Measurements from ENCODE around the gene RIPK1. TPM values are rescaled to one million over a fixed set of nuclear protein-coding genes. Genes with fewer than 3 reads are reported as not detected.

Gene RIPK1
- total and polyA plus RNA-seq, 9 of the 15 experiments (the other 6 are each of a cell fraction or from before 2014, with no cell fraction given), result 3.8 to 24.9 (median 17.7) TPM

DNA sequence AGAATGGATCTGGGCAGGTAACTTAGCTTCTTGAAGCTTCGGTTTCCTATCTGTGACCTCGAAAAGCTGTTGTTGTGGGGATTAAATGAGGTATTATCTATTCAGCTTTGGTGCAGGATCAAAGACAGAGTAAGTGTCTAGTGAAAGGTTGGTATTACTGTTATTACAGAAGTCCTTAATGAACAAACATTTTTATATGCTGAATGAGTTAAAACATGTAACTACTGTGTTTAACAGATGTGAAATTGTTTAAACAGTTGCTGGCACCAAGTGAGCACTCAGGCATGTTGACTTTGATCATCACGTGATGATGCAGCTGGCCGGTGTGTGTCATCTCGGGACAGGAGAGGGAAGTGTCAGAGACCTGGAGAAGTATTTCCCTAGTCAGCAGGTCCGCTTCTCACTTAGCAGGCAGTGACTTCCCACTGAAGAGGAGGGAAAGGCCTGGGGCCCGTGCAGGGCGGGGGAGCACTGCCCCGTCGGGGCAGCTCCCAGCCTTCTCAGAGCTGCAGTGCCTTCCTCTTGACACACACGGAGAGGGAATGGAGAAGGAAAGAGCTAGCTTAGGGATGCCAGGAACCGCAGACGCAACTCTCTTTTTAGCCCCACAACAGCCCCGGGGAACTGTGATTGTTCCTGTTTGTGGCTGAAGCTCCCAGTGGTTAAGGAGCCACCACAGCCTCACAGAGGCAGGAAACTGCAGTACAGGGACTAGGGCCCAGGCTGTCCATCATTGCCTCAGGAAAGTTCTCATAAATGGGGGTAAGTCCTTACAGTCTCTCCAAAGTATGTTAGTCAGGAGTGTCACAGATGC is 71.0 kb downstream of the RIPK1 start (continued):
- TF ChIP-seq ZNF431 (CRISPR knock-in tag; IDR thresholded peaks at IDR 0.05) (no peak), ZBTB17 (CRISPR knock-in tag; IDR thresholded peaks at IDR 0.05) (no peak), NFIC (IDR thresholded peaks at IDR 0.05) (no peak), CCNT2 (IDR thresholded peaks at IDR 0.05; ENCODE audit: borderline replicate concordance, extremely low read depth, insufficient read length, low read depth, low read length) (peak; percentile 15), RBBP5 (IDR thresholded peaks at IDR 0.05; ENCODE audit: borderline replicate concordance, insufficient read depth, low read length, poor library complexity, severe bottlenecking) (no peak), SPI1 (IDR thresholded peaks at IDR 0.05; ENCODE audit: borderline replicate concordance, low read depth, low read length) (peak; percentile 54; the same call in 1 of the 2 replicates), SLC30A9 (CRISPR knock-in tag; IDR thresholded peaks at IDR 0.05) (no peak), PRDM10 (IDR thresholded peaks at IDR 0.05; ENCODE audit: partially characterized antibody) (no peak), DACH1 (IDR thresholded peaks at IDR 0.05; ENCODE audit: partially characterized antibody) (no peak)
- TF ChIP-seq, protein P1, sequence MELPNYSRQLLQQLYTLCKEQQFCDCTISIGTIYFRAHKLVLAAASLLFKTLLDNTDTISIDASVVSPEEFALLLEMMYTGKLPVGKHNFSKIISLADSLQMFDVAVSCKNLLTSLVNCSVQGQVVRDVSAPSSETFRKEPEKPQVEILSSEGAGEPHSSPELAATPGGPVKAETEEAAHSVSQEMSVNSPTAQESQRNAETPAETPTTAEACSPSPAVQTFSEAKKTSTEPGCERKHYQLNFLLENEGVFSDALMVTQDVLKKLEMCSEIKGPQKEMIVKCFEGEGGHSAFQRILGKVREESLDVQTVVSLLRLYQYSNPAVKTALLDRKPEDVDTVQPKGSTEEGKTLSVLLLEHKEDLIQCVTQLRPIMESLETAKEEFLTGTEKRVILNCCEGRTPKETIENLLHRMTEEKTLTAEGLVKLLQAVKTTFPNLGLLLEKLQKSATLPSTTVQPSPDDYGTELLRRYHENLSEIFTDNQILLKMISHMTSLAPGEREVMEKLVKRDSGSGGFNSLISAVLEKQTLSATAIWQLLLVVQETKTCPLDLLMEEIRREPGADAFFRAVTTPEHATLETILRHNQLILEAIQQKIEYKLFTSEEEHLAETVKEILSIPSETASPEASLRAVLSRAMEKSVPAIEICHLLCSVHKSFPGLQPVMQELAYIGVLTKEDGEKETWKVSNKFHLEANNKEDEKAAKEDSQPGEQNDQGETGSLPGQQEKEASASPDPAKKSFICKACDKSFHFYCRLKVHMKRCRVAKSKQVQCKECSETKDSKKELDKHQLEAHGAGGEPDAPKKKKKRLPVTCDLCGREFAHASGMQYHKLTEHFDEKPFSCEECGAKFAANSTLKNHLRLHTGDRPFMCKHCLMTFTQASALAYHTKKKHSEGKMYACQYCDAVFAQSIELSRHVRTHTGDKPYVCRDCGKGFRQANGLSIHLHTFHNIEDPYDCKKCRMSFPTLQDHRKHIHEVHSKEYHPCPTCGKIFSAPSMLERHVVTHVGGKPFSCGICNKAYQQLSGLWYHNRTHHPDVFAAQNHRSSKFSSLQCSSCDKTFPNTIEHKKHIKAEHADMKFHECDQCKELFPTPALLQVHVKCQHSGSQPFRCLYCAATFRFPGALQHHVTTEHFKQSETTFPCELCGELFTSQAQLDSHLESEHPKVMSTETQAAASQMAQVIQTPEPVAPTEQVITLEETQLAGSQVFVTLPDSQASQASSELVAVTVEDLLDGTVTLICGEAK (IDR thresholded peaks at IDR 0.05), result no peak
- TF ChIP-seq, protein P1 (CRISPR knock-in tag; IDR thresholded peaks at IDR 0.05), result no peak
- TF ChIP-seq, protein P2, sequence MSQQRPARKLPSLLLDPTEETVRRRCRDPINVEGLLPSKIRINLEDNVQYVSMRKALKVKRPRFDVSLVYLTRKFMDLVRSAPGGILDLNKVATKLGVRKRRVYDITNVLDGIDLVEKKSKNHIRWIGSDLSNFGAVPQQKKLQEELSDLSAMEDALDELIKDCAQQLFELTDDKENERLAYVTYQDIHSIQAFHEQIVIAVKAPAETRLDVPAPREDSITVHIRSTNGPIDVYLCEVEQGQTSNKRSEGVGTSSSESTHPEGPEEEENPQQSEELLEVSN (IDR thresholded peaks at IDR 0.05; ENCODE audit: borderline replicate concordance in 1 of 2, extremely low read depth in 1 of 2, insufficient read depth in 1 of 2, insufficient read length in 1 of 2, low read depth in 1 of 2, low read length in 1 of 2, poor library complexity in 1 of 2, severe bottlenecking in 1 of 2), result no peak
